Muscle of back (tissue), 13 donors: Measurements from ENCODE around the gene SKIC2. TPM values are rescaled to one million over a fixed set of nuclear protein-coding genes. Genes with fewer than 3 reads are reported as not detected.
"Not testable (repeated sequence)": the region's sequence is repeated elsewhere in the genome, so short reads cannot be mapped to it uniquely, and the experiment has no call there.

Experiments
- DNase-seq, 3 donors: peaks; one replicate each; pipeline versions ENCODE4 v3.0.0 to v3.0.0-alpha.2; 2013
- long read RNA-seq, 9 donors: transcript quantifications; one replicate each; lab custom pipeline, GENCODE V29; 2026
- polyA plus RNA-seq, 10 donors: library from polyadenylated mRNA; unstranded; fragments of 120-200 nt; gene quantifications; one replicate each; pipeline ENCODE4 v1.2.1, GENCODE V29; 2013; ENCODE audit not compliant: insufficient read length in 10 of 10

Gene SKIC2
- polyA plus RNA-seq: 10 to 100 TPM; 17.9 to 35.1 (median 25.0) TPM
- long read RNA-seq, donor 1, partial matches to known transcripts: 0 of 2 reads
- long read RNA-seq, donor 1, other reads (novel, unspliced or antisense): 0 of 2 reads
- long read RNA-seq, donor 2, partial matches to known transcripts: 0 of 1 reads
- long read RNA-seq, donor 2, other reads (novel, unspliced or antisense): 0 of 1 reads
- long read RNA-seq, donor 3: 0 reads
- long read RNA-seq, donor 4: 0 reads
- long read RNA-seq, donor 5: 0 reads
- long read RNA-seq, donor 6, partial matches to known transcripts: 0 of 1 reads
- long read RNA-seq, donor 6, other reads (novel, unspliced or antisense): 0 of 1 reads
- long read RNA-seq, donor 7: 0 reads
- long read RNA-seq, donor 8: 0 reads
- long read RNA-seq, donor 9: 0 reads

- peak; percentile 98 to 99 (median 98) for DNase-seq
These were observed at the start of gene SKIC2, which contains the start of gene NELFE for GRCh38 chr6:31958741-31959739. Gene SKIC2, plus strand, starts transcription at chr6:31959175. Its CDS starts 18 bp downstream, at chr6:31959193. Gene NELFE, minus strand, starts transcription at chr6:31958971. Its CDS starts 525 bp downstream, at chr6:31958446.

- DNase-seq: not testable (repeated sequence)
These were observed 49.7 kb upstream of the SKIC2 start for GRCh38 chr6:31909298-31909697.

- DNase-seq: no peak
These were observed 47.0 kb upstream of the SKIC2 start for GRCh38 chr6:31911826-31912585.

- DNase-seq: no peak
These were observed 43.6 kb upstream of the SKIC2 start for GRCh38 chr6:31915351-31915750.

GRCh38 chr6:31915756-31916155 is 43.2 kb upstream of the SKIC2 start:
- DNase-seq: no peak

GRCh38 chr6:31918069-31918720 is 40.8 kb upstream of the SKIC2 start:
- DNase-seq: no peak

GRCh38 chr6:31919624-31920303 is 39.2 kb upstream of the SKIC2 start:
- no peak for DNase-seq

- DNase-seq: no peak
These were observed 38.2 kb upstream of the SKIC2 start for GRCh38 chr6:31920811-31921210.

- no peak for DNase-seq
These were observed 36.0 kb upstream of the SKIC2 start for GRCh38 chr6:31922942-31923341.

- DNase-seq: no peak
These were observed 31.6 kb upstream of the SKIC2 start, which contains the start of gene C2 for GRCh38 chr6:31927242-31927862. Gene C2, plus strand, starts transcription at chr6:31927717. Its CDS starts 36 bp downstream, at chr6:31927753.

GRCh38 chr6:31927863-31928671 is 30.9 kb upstream of the SKIC2 start:
- no peak for DNase-seq

GRCh38 chr6:31928672-31928939 is 30.4 kb upstream of the SKIC2 start:
- no peak for DNase-seq

- DNase-seq: no peak
These were observed 28.0 kb upstream of the SKIC2 start for GRCh38 chr6:31930962-31931361.

- not testable (repeated sequence) for DNase-seq
These were observed 26.8 kb upstream of the SKIC2 start for GRCh38 chr6:31932137-31932536.

- no peak for DNase-seq
These were observed 25.4 kb upstream of the SKIC2 start for GRCh38 chr6:31933537-31933936.

- DNase-seq: no peak
These were observed 24.0 kb upstream of the SKIC2 start for GRCh38 chr6:31935021-31935420.

GRCh38 chr6:31935823-31936222 is 23.2 kb upstream of the SKIC2 start:
- no peak for DNase-seq

- DNase-seq: no peak
These were observed 18.7 kb upstream of the SKIC2 start for GRCh38 chr6:31940256-31940664.

- no peak for DNase-seq
These were observed 15.2 kb upstream of the SKIC2 start for GRCh38 chr6:31943742-31944141.
